CD4-positive, alpha-beta T cell treated with Interleukin-6 at 100 ng/mL for 8 hours (primary cell): ENCODE results near the gene ZNF148.
"Not testable (repeated sequence)": the region's sequence is repeated elsewhere in the genome, so short reads cannot be mapped to it uniquely, and the experiment has no call there.

ENCODE experiments used
- DNase-seq: peaks from one replicate; pipeline ENCODE4 v3.0.0-alpha.2; 2020; ENCODE audit warnings: mixed read lengths, low spot score

ZNF148 gene

GRCh38 chr3:125375950-125376679, 990 bp upstream of the ZNF148 start:
- DNase-seq = no peak

GRCh38 chr3:125374501-125374995, 577 bp downstream of the ZNF148 start:
- DNase-seq = no peak

- DNase-seq = no peak
Measured at GRCh38 chr3:125367403-125368230, 7.5 kb downstream of the ZNF148 start.

DNA sequence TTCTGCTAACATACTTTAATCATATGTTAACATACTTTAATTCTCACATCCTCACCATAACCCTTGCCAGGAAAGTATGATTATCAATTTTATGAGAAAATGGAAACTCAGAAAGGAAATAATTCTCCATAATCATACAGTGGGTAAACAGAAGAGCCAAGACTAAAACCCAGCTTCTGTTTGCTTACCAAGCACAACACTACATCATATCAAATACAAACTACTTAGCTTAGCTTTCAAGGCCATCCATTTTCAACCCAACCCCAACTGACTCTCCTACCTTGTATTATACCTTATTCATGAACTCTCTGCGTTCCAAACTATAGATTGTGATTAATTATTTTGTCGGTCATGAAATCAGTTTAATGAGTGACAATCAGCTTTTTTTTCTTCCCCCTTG, 9.0 kb downstream of the ZNF148 start:
- DNase-seq = no peak

- no peak for DNase-seq
Measured at GRCh38 chr3:125359700-125360099, 15.4 kb downstream of the ZNF148 start.

DNA sequence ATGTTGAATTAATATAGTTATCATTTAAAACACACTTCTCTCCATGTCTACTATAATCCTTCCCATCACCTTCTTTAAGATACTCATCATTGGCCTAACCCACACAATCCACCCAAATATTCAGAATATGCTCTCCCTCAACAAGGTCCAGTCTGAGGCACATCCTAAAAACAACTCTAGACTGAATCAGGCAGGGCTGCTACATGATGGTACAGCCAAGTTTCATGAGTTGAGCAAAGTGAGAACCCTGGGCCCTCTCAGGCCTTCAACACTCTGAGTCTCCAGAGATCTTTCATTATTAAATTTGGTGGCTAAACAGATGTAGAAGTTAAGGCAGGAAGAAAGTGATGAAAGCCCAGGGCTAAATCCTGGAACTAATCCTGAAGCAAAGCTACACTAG, 16.2 kb downstream of the ZNF148 start:
- DNase-seq = no peak

- DNase-seq = no peak
Measured at GRCh38 chr3:125357837-125358236, 17.3 kb downstream of the ZNF148 start.

DNA sequence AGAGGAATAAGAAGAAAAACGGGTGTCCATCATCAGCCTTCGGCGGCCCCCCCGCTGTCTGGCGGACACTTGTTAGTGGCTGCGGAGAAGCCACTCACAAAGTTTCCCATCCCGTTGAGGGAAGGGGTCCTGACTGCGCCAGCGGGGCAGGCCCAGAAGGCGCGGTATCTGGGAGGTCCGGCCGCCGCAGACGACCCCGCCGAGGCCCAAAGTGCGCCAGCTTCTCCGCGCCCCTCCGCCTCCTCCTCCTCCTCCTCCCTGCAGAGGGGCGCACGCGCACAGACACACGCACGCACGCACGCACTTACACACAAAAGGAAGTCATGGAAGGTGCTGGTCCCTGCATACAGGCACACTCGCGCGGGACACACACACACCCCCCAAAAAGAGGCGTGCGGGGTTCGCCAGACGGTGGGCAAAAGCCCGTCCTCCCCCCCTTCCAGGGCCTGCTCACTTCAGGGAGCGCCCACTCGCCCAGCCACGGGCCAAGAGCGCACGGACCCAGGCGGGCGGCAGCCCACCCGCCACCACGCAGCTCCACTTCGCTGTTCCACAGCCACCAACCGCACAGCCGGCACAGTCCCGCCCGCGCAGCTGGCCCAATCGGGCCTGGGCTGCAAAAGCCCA, 18.0 kb downstream of the ZNF148 start:
- peak; percentile 50 for DNase-seq

DNA sequence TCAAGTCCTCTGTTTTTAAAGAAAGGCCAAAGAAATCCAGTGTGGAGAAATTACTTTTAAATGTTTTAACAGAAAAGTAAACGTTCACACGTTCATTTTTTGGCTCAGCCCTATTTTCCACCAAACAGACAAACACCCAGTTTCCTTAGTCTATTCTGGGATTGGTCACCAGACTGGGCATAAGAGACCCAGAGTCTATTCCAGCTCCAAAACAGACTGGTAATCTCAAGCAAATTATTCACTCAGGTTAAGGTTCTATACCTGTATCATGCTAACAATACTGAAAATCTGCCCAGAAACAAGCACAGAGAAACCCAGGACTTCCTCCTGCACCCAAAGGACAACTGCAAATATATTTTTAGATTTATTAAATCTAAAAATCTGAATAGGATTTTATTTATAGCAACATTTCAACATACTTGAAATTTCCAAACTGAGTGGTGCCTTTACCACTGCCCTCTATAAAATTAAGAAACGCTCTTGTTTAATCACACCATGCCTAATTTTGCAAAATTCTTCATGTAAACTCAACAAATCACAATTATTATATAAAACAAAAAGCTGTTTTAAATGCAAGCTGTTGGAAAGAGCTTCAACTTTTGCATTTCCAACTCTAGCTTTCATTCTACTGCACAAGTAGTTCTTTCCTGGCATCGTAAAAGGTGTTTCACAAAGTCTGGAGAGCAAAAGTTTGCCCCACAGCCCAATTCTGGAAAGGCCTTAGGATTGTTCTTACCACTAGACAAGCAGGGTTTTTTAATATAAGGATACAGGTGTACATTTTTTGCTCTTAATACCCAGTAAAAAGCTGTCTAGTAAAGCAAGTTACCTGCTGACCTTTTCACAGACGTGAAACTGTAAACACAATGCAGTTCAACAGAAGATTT, 18.7 kb downstream of the ZNF148 start:
- DNase-seq = no peak

DNA sequence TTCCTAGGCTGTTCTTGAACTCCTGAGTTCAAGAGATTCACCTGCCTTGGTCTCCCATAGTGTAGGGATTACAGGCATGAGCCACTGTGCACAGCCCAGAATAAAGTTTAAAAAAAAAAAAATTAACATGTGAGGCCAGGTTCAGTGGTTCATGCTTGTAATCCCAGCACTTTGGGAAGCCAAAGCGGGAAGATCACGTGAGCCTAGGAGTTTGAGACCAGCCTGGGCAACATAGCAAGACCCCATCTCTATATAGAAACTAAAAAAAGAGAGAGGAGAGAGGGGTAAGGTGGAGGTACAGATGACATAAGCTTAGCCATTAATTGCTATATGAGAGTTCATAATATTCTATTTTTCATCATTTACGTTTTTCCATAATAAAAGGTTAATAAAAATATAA, 21.5 kb downstream of the ZNF148 start:
- no peak for DNase-seq

DNA sequence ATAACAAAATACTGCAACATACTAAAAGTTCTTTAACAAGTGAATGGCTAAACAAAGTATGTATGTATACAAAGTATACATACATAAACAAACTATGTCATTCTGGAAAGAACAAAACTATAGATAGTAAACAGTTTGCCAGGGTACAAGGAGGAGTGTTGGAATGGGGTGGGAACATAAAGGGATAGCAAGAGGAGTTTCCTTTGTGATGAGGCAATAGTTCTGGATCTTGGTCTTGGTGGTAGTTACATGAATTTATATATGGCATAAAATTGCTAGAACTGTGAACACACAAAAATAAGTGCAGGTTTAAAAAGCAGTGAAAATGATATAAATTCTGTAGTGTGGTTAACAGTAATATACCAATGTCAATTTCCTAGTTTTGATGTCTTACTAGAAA, 22.0 kb downstream of the ZNF148 start:
- DNase-seq = no peak

DNA sequence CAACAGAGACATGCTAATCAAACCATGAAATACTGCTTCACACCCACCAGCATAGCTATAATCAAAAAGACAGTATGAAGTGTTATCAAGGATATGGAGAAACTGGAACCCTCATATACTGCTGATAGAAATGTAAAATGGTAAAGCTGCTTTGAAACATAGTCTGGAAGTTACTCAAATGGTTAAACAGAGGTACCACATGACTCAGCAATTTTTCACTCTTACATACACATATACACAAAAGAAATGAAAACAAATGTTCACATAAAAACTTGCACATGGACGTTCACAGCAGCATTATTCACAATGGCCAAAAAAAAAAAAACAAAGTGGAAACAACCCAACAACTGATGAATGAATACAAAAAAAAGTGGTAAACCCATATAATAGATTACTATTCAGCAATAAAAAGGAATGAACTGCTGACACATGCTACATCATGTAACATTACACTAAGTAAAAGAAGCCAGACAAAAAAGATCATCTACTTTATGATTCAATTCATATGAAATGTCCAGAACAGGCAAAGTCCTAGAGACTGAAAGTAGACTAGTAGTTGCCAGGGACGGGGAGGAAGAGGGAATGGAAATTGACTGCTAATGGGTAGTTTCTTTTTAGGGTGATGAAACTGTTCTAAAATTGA, 23.2 kb downstream of the ZNF148 start:
- DNase-seq = no peak

- DNase-seq = no peak
Measured at GRCh38 chr3:125351152-125351551, 24.0 kb downstream of the ZNF148 start.

DNA sequence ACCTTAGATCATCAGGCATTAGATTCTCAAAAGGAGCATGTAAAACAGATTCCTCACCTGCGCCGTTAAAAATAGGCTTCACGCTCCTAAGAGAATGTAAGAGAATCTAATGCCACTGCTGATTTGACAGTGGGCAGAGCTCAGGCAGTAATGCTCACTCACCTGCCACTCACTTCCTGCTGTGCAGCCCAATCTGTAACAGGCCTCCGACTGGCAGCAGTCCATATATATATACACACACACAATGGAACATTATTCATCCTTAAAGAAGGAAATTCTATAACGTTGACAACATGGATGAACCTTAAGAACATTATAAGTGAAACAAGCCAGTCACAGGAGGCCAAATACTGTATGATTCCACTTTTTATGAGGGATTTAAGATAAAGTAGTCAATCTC, 24.5 kb downstream of the ZNF148 start:
- DNase-seq = no peak

GRCh38 chr3:125349556-125350165, 25.5 kb downstream of the ZNF148 start:
- no peak for DNase-seq

DNA sequence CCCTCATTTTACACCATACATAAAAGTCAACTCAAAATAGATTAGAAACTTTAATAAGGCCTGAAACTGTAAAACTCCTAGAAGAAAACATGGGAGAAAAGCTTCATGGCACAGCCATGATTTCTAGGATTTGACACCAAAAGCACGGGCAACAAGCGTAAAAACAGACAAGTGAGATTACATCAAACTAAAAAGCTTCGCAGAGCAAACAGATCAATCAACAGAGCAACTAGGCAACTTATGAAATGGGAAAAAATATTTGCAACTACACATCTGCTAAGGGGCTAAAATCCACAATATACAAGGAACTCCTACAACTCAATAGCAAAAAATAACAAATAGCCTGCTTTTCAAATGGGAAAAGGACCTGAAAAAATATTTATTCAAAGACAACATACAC, 26.1 kb downstream of the ZNF148 start:
- DNase-seq = no peak

GRCh38 chr3:125343367-125343766, 31.8 kb downstream of the ZNF148 start:
- DNase-seq = not testable (repeated sequence)

DNA sequence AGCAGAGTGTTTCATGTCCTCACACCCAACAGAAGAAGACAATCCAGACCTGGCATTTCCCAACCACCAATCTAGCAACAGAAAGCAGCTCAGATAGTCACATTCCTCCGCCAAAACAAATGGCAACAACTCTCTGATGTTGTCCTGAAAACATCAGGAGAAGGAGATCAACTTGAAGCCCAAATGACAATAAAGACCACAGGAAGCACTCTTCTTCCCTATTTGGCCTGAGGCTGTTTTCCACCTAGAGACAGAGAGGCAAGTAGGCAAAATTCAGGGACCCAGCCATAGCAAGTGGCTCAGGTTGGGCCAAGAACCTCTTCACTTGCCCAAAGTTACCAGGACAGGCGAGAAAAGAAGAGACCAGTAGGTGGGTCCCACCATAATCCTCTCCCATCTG, 35.0 kb downstream of the ZNF148 start:
- DNase-seq = no peak

GRCh38 chr3:125337506-125337905, 37.6 kb downstream of the ZNF148 start:
- no peak for DNase-seq

DNA sequence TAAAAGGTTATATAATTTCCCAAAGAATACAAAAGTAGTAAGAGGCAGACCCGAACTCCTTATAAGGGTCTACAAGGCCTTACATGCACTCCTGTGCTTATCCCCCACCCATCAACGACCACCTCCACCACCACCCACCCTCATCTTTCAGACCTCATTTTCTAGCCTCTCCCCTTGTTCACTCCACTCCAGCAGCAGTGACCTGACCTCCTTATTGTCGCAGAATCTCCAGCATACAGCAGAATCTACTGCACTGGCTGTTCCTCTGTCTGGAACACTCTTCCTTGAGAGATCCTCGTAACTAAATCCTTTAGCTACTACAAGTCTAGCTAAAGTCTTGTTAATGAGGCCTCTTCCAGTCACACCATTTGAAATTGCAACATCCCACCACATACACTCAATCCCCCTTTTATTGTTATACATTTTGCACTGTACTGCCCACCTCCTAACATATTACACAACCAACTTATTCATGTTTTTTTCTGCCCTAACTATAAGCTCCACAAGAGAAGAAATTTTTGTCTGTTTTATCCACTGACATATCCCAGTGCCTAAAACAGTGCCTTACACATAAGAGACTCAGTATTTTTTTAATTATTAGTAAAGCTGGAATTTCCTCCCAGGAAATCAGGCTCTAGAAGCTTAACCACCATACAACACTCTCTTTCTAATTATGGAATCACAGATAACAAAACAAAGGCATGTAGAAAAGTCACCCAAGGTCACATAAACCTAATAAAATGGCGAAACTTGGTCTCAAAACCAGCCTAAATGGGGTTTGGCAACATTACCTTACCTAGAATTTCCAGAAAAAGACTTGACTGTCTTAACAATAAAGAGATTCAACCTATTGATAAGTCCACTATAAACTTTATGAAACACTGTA, 40.2 kb downstream of the ZNF148 start:
- no peak for DNase-seq
